GM12873 (cell line): ENCODE data around the gene MIEF1.

Experiments
- TF ChIP-seq, protein P1 (sequence below): IDR thresholded peaks from 2 replicates; pipeline ENCODE4 v1.5.1; 2012; ENCODE audit warnings: low read depth, mild to moderate bottlenecking, moderate library complexity, low read length, control low read depth; ENCODE audit not compliant: insufficient read depth; ENCODE audit errors: missing control alignments

Gene MIEF1

GRCh38 chr22:39536711-39537110 lies 34.6 kb downstream of the MIEF1 start:
- TF ChIP-seq, protein P1, sequence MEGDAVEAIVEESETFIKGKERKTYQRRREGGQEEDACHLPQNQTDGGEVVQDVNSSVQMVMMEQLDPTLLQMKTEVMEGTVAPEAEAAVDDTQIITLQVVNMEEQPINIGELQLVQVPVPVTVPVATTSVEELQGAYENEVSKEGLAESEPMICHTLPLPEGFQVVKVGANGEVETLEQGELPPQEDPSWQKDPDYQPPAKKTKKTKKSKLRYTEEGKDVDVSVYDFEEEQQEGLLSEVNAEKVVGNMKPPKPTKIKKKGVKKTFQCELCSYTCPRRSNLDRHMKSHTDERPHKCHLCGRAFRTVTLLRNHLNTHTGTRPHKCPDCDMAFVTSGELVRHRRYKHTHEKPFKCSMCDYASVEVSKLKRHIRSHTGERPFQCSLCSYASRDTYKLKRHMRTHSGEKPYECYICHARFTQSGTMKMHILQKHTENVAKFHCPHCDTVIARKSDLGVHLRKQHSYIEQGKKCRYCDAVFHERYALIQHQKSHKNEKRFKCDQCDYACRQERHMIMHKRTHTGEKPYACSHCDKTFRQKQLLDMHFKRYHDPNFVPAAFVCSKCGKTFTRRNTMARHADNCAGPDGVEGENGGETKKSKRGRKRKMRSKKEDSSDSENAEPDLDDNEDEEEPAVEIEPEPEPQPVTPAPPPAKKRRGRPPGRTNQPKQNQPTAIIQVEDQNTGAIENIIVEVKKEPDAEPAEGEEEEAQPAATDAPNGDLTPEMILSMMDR = no peak

DNA sequence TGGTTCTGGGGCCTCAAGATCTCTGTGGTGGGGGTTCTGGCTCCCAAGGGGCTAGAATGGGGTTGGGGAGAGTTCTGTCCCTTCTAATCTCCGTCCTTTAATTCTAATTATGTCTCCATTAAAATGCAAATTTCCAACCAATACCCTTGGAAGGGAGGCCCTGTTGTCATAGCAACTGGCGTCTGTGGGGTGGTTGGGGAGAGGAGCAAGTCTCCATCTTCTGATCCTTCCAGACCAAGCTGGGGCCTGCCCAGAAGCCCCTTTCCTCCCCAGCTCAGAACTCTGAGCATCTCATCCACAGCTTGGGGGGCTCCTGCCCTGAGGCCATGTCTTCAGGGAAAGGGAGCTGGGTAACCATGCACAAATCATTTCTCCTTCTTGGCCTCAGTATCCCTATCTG lies 35.9 kb downstream of the MIEF1 start:
- TF ChIP-seq, protein P1 = no peak

DNA sequence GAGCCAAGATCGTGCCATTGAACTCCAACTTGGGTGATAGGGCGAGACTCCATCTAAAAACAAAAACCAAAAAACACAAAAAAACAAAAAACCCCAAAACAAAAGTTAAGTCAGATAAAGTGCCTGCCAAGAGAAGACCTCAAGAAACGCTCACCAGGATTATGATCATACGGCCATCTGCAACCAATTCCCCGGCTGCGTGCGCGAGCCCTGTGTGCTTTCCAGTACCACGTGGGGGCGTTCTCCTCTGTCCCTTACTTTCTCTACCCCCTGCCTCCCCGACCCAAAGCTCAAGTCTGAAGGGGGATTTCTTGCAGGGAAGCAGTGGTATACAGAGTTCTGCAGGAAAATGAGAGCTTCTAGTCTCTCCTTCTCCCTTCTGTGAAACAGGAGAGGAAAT lies 41.0 kb downstream of the MIEF1 start:
- TF ChIP-seq, protein P1 = peak; percentile 55

- TF ChIP-seq, protein P1 = no peak
Observed at GRCh38 chr22:39545386-39546365, 43.6 kb downstream of the MIEF1 start.

DNA sequence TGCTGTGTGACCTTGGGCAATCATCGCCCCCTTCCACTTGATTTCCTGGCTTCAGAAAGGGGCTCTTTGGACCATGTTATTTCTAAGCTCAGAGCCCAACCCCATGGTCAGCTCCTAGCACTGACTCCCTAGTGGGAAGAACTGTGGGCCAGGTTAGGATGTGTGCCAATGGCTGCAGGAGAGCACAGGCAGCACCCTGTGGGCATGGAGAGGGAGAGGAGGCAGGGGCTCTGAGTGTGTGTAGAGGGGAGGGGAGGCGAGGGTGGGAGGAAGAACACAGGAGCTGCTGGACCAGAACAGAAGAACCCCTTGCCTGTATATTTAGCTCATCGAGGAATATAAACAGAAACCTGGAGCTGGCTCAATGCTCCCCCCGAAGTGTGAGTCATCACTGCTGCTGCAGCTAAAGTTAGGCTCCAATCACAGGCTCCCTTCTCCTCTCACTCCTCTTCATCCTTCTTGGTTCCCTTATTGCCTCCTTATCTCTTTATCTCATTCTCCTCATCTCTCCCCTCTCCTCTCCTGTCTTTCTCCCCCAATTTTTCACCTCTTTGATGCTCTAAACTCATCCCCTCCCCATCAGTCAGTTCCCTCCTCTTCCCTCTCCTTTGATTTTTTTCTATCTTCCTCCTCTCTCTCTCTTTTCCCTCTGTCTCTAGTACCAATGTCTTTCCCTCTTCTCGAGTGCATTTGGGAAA lies 44.9 kb downstream of the MIEF1 start:
- TF ChIP-seq, protein P1 = no peak

- TF ChIP-seq, protein P1 = no peak
Observed at GRCh38 chr22:39547587-39547947, 45.5 kb downstream of the MIEF1 start.

- TF ChIP-seq, protein P1 = no peak
Observed at GRCh38 chr22:39553429-39553828, 51.3 kb downstream of the MIEF1 start.
